ENCODE data around the gene FOCAD.

DNA sequence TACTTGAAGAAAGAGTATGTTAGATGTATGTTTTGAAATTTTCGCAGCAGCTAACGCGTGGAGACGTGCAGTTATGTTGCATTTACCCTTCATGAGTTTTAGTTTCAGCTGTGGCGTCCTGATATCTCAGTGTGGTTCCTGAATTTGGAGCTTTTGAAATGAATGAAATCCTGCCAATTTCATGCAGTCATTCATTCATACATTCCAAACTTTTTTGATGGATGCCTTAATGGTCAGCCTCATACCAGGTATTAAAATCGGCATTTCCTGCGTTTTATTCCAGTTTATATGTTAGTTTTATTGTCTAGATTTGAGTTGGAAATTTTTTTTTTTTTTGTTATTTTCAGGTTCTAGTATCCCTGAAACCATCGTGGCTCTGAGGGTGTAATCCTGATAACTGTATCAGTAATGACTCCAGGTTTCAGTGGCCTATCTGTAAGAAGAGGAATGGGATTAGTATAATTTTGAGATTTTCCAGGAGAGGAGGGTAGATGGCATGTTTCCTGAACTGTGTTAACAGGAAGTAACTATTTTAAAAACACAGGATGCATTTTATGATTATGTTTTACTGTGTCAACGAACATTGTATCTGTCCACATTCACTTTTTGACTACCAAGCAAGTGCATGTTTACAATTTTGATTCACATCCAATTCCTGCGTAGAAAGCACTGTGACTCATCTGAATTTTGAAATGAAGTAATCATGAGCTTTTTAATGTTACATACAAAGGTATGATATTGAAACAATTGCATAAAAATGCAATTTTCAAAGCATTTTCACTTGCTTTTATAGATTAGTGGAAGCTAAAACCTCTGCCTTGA is 1.0 kb downstream of the FOCAD start:
- TF ChIP-seq POLR2A (IDR thresholded peaks at IDR 0.05) (no peak), CTCF (IDR thresholded peaks at IDR 0.05) (no peak)
